ENCODE data around the gene NUDC. TPM values are rescaled to one million over a fixed set of nuclear protein-coding genes. Genes with fewer than 3 reads are reported as not detected.

NUDC gene
- total and polyA plus RNA-seq, 2 of the 13 experiments (the other 11 are each of a cell fraction or from before 2014, with no cell fraction given) = 34.7 to 104 TPM

- TF ChIP-seq NAIF1 (CRISPR knock-in tag; IDR thresholded peaks at IDR 0.05; ENCODE audit: borderline replicate concordance) = peak; percentile 50; the same call in 1 of the 2 replicates
- peak; percentile 71 for TF ChIP-seq ZNF782 (CRISPR knock-in tag; IDR thresholded peaks at IDR 0.05; ENCODE audit: borderline replicate concordance)
- no peak for TF ChIP-seq HNRNPK (IDR thresholded peaks at IDR 0.05; ENCODE audit: low read depth, low read length, poor library complexity, severe bottlenecking)
- TF ChIP-seq RFX5 (IDR thresholded peaks at IDR 0.05; ENCODE audit: low read depth, low read length) = 0 out of 2 replicates have a peak, but pooled peaks have one; percentile 21
- TF ChIP-seq JUND (CRISPR knock-in tag; IDR thresholded peaks at IDR 0.05) = no peak
- TF ChIP-seq JUN (CRISPR knock-in tag; IDR thresholded peaks at IDR 0.05) = no peak
- no peak for TF ChIP-seq CENPT (CRISPR knock-in tag; IDR thresholded peaks at IDR 0.05; ENCODE audit: low read depth)
- no peak for TF ChIP-seq RELA (CRISPR knock-in tag; IDR thresholded peaks at IDR 0.05)
- TF ChIP-seq, protein P1, sequence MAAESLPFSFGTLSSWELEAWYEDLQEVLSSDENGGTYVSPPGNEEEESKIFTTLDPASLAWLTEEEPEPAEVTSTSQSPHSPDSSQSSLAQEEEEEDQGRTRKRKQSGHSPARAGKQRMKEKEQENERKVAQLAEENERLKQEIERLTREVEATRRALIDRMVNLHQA (CRISPR knock-in tag; IDR thresholded peaks at IDR 0.05) = no peak
- TF ChIP-seq SRSF4 (IDR thresholded peaks at IDR 0.05; ENCODE audit: low read depth, low read length, poor library complexity, severe bottlenecking) = no peak
- TF ChIP-seq GTF3A (CRISPR knock-in tag; conservative IDR thresholded peaks at IDR 0.05) = no peak
- peak; percentile 85 to 92 for TF ChIP-seq POLR2A (IDR thresholded peaks at IDR 0.05; ENCODE audit: insufficient read depth in 1 of 2, low read depth in 2 of 2, low read length in 2 of 2)
- TF ChIP-seq ZNF616 (CRISPR knock-in tag; IDR thresholded peaks at IDR 0.05; ENCODE audit: low read depth) = no peak; the same call in 1 of the 2 replicates
- no peak for TF ChIP-seq PRDM15 (CRISPR knock-in tag; IDR thresholded peaks at IDR 0.05)
- no peak for TF ChIP-seq KLF12 (CRISPR knock-in tag; IDR thresholded peaks at IDR 0.05; ENCODE audit: borderline replicate concordance)
- peak; percentile 62; the same call in 1 of the 2 replicates for TF ChIP-seq ESRRA (CRISPR knock-in tag; IDR thresholded peaks at IDR 0.05; ENCODE audit: low read depth)
- TF ChIP-seq ZFP82 (CRISPR knock-in tag; IDR thresholded peaks at IDR 0.05; ENCODE audit: borderline replicate concordance) = 0 out of 2 replicates have a peak, but pooled peaks have one; percentile 42
- TF ChIP-seq ETS1 (CRISPR knock-in tag; IDR thresholded peaks at IDR 0.05) = no peak; the same call in 1 of the 2 replicates
- TF ChIP-seq ZNF766 (CRISPR knock-in tag; IDR thresholded peaks at IDR 0.05; ENCODE audit: borderline replicate concordance) = no peak
- no peak; the same call in none of the 2 replicates for TF ChIP-seq HIC2 (CRISPR knock-in tag; IDR thresholded peaks at IDR 0.05; ENCODE audit: low read depth)
- TF ChIP-seq ZNF484 (CRISPR knock-in tag; IDR thresholded peaks at IDR 0.05; ENCODE audit: borderline replicate concordance, low read depth) = no peak
- no peak for TF ChIP-seq ZNF326 (CRISPR knock-in tag; IDR thresholded peaks at IDR 0.05; ENCODE audit: borderline replicate concordance)
Observed at GRCh38 chr1:26921540-26922430, at the start of gene NUDC (continued).

Data from HepG2 (cell line).